Progenitor cell of endocrine pancreas (in vitro differentiated cells): ENCODE results near the gene DNAJA3. TPM values are rescaled to one million over a fixed set of nuclear protein-coding genes. Genes with fewer than 3 reads are reported as not detected.

Source experiments
- DNase-seq: peaks from one replicate; pipeline ENCODE4 v3.0.0; 2021; ENCODE audit warnings: low spot score; ENCODE audit not compliant: unreplicated experiment
- H3K27ac Mint-ChIP-seq: 2 replicates; pipeline ENCODE4 v1.8.0; 2021; ENCODE audit warnings: mild to moderate bottlenecking, moderate library complexity, mixed read lengths
- H3K27me3 Mint-ChIP-seq: 2 replicates; pipeline ENCODE4 v1.8.0; 2021; ENCODE audit warnings: mixed read lengths
- H3K36me3 Mint-ChIP-seq: 2 replicates; pipeline ENCODE4 v1.8.0; 2022; ENCODE audit warnings: mixed read lengths; ENCODE audit not compliant: insufficient read depth
- H3K4me1 Mint-ChIP-seq: 2 replicates; pipeline ENCODE4 v1.8.0; 2021; ENCODE audit warnings: low read depth, mixed read lengths
- H3K4me3 Mint-ChIP-seq: 2 replicates; pipeline ENCODE4 v1.8.0; 2021; ENCODE audit warnings: low read depth, mild to moderate bottlenecking, moderate library complexity, mixed read lengths
- H3K9me3 Mint-ChIP-seq: 2 replicates; pipeline ENCODE4 v1.8.0; 2021; ENCODE audit warnings: low read depth, mixed read lengths
- CTCF ChIP-seq: fragments of 200-600 bp; sonication (generic); IDR thresholded peaks from one replicate; pipeline ENCODE4 v1.5.0; 2021; ENCODE audit warnings: antibody characterized with exemption, mild to moderate bottlenecking; ENCODE audit not compliant: unreplicated experiment
- total RNA-seq: library from RNA; stranded (reverse); gene quantifications from 2 replicates; pipeline ENCODE4 v1.2.1, GENCODE V29; 2021

The DNAJA3 gene
- total RNA-seq, 1 donor from 2014 or later = 42.3 TPM

- no peak for TF ChIP-seq CTCF
- Mint-ChIP-seq H3K9me3 (no peaks in the 10 kb centered on the region), H3K27ac (no peak overlapping the region), H3K4me1 (no peaks in the 10 kb centered on the region), H3K27me3 (no peaks in the 10 kb centered on the region), H3K4me3 (no peak overlapping the region), H3K36me3 (peaks cover 7% of the 10 kb centered on the region)
- no peak for DNase-seq
These were observed 40.5 kb downstream of the DNAJA3 start for GRCh38 chr16:4465977-4466779.

GRCh38 chr16:4467916-4468315 lies 42.2 kb downstream of the DNAJA3 start:
- H3K4me1 Mint-ChIP-seq = no peaks in the 10 kb centered on the region
- DNase-seq = no peak
- no peak overlapping the region for H3K27ac Mint-ChIP-seq
- H3K36me3 Mint-ChIP-seq = peaks cover 7% of the 10 kb centered on the region
- H3K27me3 Mint-ChIP-seq = no peaks in the 10 kb centered on the region
- no peak for TF ChIP-seq CTCF
- H3K4me3 Mint-ChIP-seq = no peak overlapping the region
- no peaks in the 10 kb centered on the region for H3K9me3 Mint-ChIP-seq

- DNase-seq = no peak
- Mint-ChIP-seq H3K4me1 (no peaks in the 10 kb centered on the region), H3K4me3 (no peak overlapping the region), H3K9me3 (no peaks in the 10 kb centered on the region), H3K27ac (no peak overlapping the region), H3K27me3 (no peaks in the 10 kb centered on the region), H3K36me3 (peaks cover 7% of the 10 kb centered on the region)
- TF ChIP-seq CTCF = no peak
These were observed 43.3 kb downstream of the DNAJA3 start for GRCh38 chr16:4468972-4469371.

- H3K36me3 Mint-ChIP-seq = peaks cover 8% of the 10 kb centered on the region
- peaks cover 4% of the 10 kb centered on the region for H3K4me1 Mint-ChIP-seq
- H3K4me3 Mint-ChIP-seq = no peak overlapping the region
- no peak for DNase-seq
- TF ChIP-seq CTCF = no peak
- H3K27me3 Mint-ChIP-seq = no peaks in the 10 kb centered on the region
- no peak overlapping the region for H3K27ac Mint-ChIP-seq
- peaks cover 2% of the 10 kb centered on the region for H3K9me3 Mint-ChIP-seq
These were observed 46.2 kb downstream of the DNAJA3 start for GRCh38 chr16:4471869-4472268.

DNA sequence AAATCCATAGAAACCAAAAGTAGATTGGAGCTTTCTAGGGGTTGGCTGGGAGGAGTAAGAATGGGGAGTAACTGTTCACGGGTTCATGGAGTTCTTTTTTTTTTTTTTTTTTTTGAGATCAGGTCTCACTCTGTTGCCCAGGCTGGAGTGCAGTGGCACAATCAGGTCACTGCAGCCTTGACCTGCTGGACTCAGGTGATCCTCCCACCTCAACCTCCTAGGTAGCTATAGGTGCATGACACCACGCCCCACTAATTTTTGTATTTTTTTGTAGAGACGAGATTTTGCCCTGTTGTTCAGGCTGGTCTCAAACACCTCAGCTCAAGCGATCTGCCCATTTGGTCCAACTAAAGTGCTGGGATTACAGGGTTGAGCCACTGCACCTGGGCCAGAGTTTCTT lies 47.2 kb downstream of the DNAJA3 start:
- no peak for DNase-seq
- Mint-ChIP-seq H3K4me3 (peak overlapping the region; percentile 68), H3K9me3 (peaks cover 2% of the 10 kb centered on the region), H3K36me3 (peaks cover 7% of the 10 kb centered on the region), H3K27me3 (no peaks in the 10 kb centered on the region), H3K4me1 (peaks cover 6% of the 10 kb centered on the region), H3K27ac (no peak overlapping the region)
- TF ChIP-seq CTCF = no peak
